Liver (tissue), 9 donors: ENCODE data around the gene CNPY4. TPM values are rescaled to one million over a fixed set of nuclear protein-coding genes. Genes with fewer than 3 reads are reported as not detected.

Experiments used
- DNase-seq: peaks from one replicate; pipeline ENCODE4 v3.0.0-alpha.2; 2017; ENCODE audit warnings: low spot score
- H3K27ac ChIP-seq, 2 donors: one replicate each; pipeline ENCODE4 v1.7.0; 2013; ENCODE audit warnings: inconsistent platforms in 2 of 2, low read length in 2 of 2, control low read depth in 1 of 2, low read depth in 1 of 2, mild to moderate bottlenecking in 1 of 2
- H3K27me3 ChIP-seq, 4 donors: one replicate each; pipeline versions ENCODE4 v1.6.1 to v1.7.0; 2013; ENCODE audit warnings: low read length in 3 of 4, inconsistent platforms in 1 of 4, mild to moderate bottlenecking in 1 of 4, moderate library complexity in 1 of 4; ENCODE audit not compliant: control insufficient read depth in 4 of 4, insufficient read depth in 4 of 4
- H3K36me3 ChIP-seq, 4 donors: one replicate each; pipeline versions ENCODE4 v1.6.1 to v1.7.0; 2013; ENCODE audit warnings: low read length in 3 of 4, mild to moderate bottlenecking in 3 of 4, low read depth in 1 of 4, moderate library complexity in 1 of 4; ENCODE audit not compliant: control insufficient read depth in 4 of 4, insufficient read depth in 3 of 4
- H3K4me1 ChIP-seq, 4 donors: one replicate each; pipeline versions ENCODE4 v1.6.1 to v1.7.0; 2013; ENCODE audit warnings: low read length in 3 of 4, mild to moderate bottlenecking in 3 of 4, moderate library complexity in 1 of 4; ENCODE audit not compliant: control insufficient read depth in 4 of 4, insufficient read depth in 4 of 4
- H3K4me3 ChIP-seq, 3 donors: one replicate each; pipeline versions ENCODE4 v1.6.1 to v1.7.0; 2013; ENCODE audit warnings: low read length in 3 of 3, control low read depth in 1 of 3, low read depth in 1 of 3, mild to moderate bottlenecking in 1 of 3
- H3K9ac ChIP-seq, 2 donors: one replicate each; pipeline ENCODE4 v1.7.0; 2013; ENCODE audit warnings: low read length in 2 of 2, mild to moderate bottlenecking in 2 of 2, moderate library complexity in 2 of 2, control low read depth in 1 of 2, low read depth in 1 of 2
- H3K9me3 ChIP-seq, 4 donors: one replicate each; pipeline versions ENCODE4 v1.6.1 to v1.7.0; 2013; ENCODE audit warnings: low read length in 3 of 4; ENCODE audit not compliant: control insufficient read depth in 4 of 4
- CTCF ChIP-seq: fragments of 150-350 bp; IDR thresholded peaks from 2 replicates; pipeline ENCODE4 v1.5.1; 2017; ENCODE audit warnings: improper control_type of control experiment, low read depth, low read length; ENCODE audit not compliant: missing input control
- EGR1 ChIP-seq, 2 donors: IDR thresholded peaks; 2 replicates each; pipeline ENCODE4 v1.6.1; 2016 to 2018; ENCODE audit warnings: antibody characterized with exemption in 2 of 2, low read depth in 2 of 2
- FOXA1 ChIP-seq: IDR thresholded peaks from 2 replicates; pipeline ENCODE4 v1.6.1; 2016; ENCODE audit warnings: antibody characterized with exemption
- FOXA2 ChIP-seq: IDR thresholded peaks from 2 replicates; pipeline ENCODE4 v1.6.1; 2016; ENCODE audit warnings: antibody characterized with exemption
- GABPA ChIP-seq, 2 donors: IDR thresholded peaks in 1 of 2; conservative IDR thresholded peaks in 1 of 2; 2 replicates each; pipeline ENCODE4 v1.6.1; 2016; ENCODE audit warnings: antibody characterized with exemption in 2 of 2, mild to moderate bottlenecking in 1 of 2, moderate library complexity in 1 of 2
- HNF4A ChIP-seq, 2 donors: conservative IDR thresholded peaks; 2 replicates each; pipeline ENCODE4 v1.6.1; 2016; ENCODE audit warnings: antibody characterized with exemption in 2 of 2, mild to moderate bottlenecking in 2 of 2
- HNF4G ChIP-seq: IDR thresholded peaks from 2 replicates; pipeline ENCODE4 v1.6.1; 2016; ENCODE audit warnings: antibody characterized with exemption
- JUND ChIP-seq, 2 donors: IDR thresholded peaks; 2 replicates each; pipeline ENCODE4 v1.6.1; 2016; ENCODE audit warnings: antibody characterized with exemption in 2 of 2
- NR2F2 ChIP-seq: IDR thresholded peaks from 2 replicates; pipeline ENCODE4 v1.6.1; 2016; ENCODE audit warnings: antibody characterized with exemption
- RAD21 ChIP-seq, 2 donors: IDR thresholded peaks; 2 replicates each; pipeline ENCODE4 v1.6.1; 2016; ENCODE audit warnings: antibody characterized with exemption in 2 of 2, mild to moderate bottlenecking in 2 of 2
- RXRA ChIP-seq, 2 donors: IDR thresholded peaks; 2 replicates each; pipeline ENCODE4 v1.6.1; 2017 to 2018; ENCODE audit warnings: antibody characterized with exemption in 2 of 2, mild to moderate bottlenecking in 1 of 2
- SP1 ChIP-seq: IDR thresholded peaks from 2 replicates; pipeline ENCODE4 v1.6.1; 2018; ENCODE audit warnings: antibody characterized with exemption, mild to moderate bottlenecking
- YY1 ChIP-seq: IDR thresholded peaks from 2 replicates; pipeline ENCODE4 v1.6.1; 2016; ENCODE audit warnings: antibody characterized with exemption, mild to moderate bottlenecking
- ZBTB33 ChIP-seq: IDR thresholded peaks from 2 replicates; pipeline ENCODE4 v1.6.1; 2016; ENCODE audit warnings: antibody characterized with exemption
- WGBS: extraction: QIAGEN DNeasy Blood & Tissue Kit; methylation state at CpG from one replicate; pipeline ENCODE4 v1.1.7; 2013; 5-methylcytosine and 5-hydroxymethylcytosine counted together
- polyA plus RNA-seq, 2 donors: library from polyadenylated mRNA; stranded (reverse) in 1 of 2; unstranded in 1 of 2; fragments of 200-250 nt in 1 of 2; fragments of >200 nt in 1 of 2; fragmentation: Nextera tagmentation in 1 of 2; extraction: Ambion mirVana in 1 of 2; gene quantifications; one replicate each; pipeline versions ENCODE4 v1.2.1 to v1.2.3, GENCODE V29; 2013 to 2015
- total RNA-seq, 2 donors: library from RNA; depleted of rRNA; stranded (reverse); fragments of >200 nt; gene quantifications; one replicate each; pipeline ENCODE4 v1.2.3, GENCODE V29; 2014
- TF ChIP-seq, protein P1 (sequence below): IDR thresholded peaks from 2 replicates; pipeline ENCODE4 v1.6.1; 2016; ENCODE audit warnings: antibody characterized with exemption, mild to moderate bottlenecking
- TF ChIP-seq, protein P2 (sequence below): IDR thresholded peaks from 2 replicates; pipeline ENCODE4 v1.6.1; 2016; ENCODE audit warnings: antibody characterized with exemption
- TF ChIP-seq, protein P3 (sequence below): IDR thresholded peaks from 2 replicates; pipeline ENCODE4 v1.6.1; 2016; ENCODE audit warnings: antibody characterized with exemption
- donor health status: healthy.
- donor health status: healthy.
- donor health status: healthy.
- donor health status: healthy.
- donor health status: healthy.

CNPY4 gene
- total and polyA plus RNA-seq, 4 donors, result 1.9 to 11.9 (median 3.8) TPM

- no peak for DNase-seq
- no peak overlapping the region for H3K9ac ChIP-seq
- no peaks in the 10 kb centered on the region for H3K9me3 ChIP-seq
- H3K36me3 ChIP-seq, result no peaks in the 10 kb centered on the region
- no peak overlapping the region for H3K27ac ChIP-seq
- H3K4me1 ChIP-seq, result peaks cover 6 to 28% (median 14%) of the 10 kb centered on the region in 4 donors
- TF ChIP-seq HNF4G (no peak), GABPA (IDR thresholded peaks at IDR 0.05 in 1 of 2, conservative IDR thresholded peaks at IDR 0.05 in 1 of 2) (no peak), FOXA2 (no peak), FOXA1 (no peak), CTCF (no peak), JUND (IDR thresholded peaks at IDR 0.05) (no peak), NR2F2 (no peak), HNF4A (conservative IDR thresholded peaks at IDR 0.05) (no peak), SP1 (no peak), YY1 (no peak), RAD21 (IDR thresholded peaks at IDR 0.05) (no peak), ZBTB33 (no peak)
- TF ChIP-seq, protein P1, sequence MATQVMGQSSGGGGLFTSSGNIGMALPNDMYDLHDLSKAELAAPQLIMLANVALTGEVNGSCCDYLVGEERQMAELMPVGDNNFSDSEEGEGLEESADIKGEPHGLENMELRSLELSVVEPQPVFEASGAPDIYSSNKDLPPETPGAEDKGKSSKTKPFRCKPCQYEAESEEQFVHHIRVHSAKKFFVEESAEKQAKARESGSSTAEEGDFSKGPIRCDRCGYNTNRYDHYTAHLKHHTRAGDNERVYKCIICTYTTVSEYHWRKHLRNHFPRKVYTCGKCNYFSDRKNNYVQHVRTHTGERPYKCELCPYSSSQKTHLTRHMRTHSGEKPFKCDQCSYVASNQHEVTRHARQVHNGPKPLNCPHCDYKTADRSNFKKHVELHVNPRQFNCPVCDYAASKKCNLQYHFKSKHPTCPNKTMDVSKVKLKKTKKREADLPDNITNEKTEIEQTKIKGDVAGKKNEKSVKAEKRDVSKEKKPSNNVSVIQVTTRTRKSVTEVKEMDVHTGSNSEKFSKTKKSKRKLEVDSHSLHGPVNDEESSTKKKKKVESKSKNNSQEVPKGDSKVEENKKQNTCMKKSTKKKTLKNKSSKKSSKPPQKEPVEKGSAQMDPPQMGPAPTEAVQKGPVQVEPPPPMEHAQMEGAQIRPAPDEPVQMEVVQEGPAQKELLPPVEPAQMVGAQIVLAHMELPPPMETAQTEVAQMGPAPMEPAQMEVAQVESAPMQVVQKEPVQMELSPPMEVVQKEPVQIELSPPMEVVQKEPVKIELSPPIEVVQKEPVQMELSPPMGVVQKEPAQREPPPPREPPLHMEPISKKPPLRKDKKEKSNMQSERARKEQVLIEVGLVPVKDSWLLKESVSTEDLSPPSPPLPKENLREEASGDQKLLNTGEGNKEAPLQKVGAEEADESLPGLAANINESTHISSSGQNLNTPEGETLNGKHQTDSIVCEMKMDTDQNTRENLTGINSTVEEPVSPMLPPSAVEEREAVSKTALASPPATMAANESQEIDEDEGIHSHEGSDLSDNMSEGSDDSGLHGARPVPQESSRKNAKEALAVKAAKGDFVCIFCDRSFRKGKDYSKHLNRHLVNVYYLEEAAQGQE, result no peak
- TF ChIP-seq, protein P2, sequence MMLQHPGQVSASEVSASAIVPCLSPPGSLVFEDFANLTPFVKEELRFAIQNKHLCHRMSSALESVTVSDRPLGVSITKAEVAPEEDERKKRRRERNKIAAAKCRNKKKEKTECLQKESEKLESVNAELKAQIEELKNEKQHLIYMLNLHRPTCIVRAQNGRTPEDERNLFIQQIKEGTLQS, result no peak
- H3K4me3 ChIP-seq, result no peak overlapping the region
- no peaks in the 10 kb centered on the region for H3K27me3 ChIP-seq
- WGBS, result 61% methylated on average over 7 of the region's 7 CpGs
These were observed 12.7 kb downstream of the CNPY4 start for GRCh38 chr7:100132126-100132525.

GRCh38 chr7:100132697-100133151 lies 13.3 kb downstream of the CNPY4 start:
- TF ChIP-seq FOXA1 (no peak), RXRA (IDR thresholded peaks at IDR 0.05) (no peak), CTCF (peak; percentile 90), NR2F2 (no peak), SP1 (no peak), HNF4A (conservative IDR thresholded peaks at IDR 0.05) (no peak), JUND (IDR thresholded peaks at IDR 0.05) (no peak), RAD21 (IDR thresholded peaks at IDR 0.05) (peak; percentile 93 to 98), EGR1 (IDR thresholded peaks at IDR 0.05; ENCODE audit: low read depth in 2 of 2) (no peak)
- TF ChIP-seq, protein P2, result no peak
- TF ChIP-seq, protein P3, sequence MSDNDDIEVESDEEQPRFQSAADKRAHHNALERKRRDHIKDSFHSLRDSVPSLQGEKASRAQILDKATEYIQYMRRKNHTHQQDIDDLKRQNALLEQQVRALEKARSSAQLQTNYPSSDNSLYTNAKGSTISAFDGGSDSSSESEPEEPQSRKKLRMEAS, result no peak
- Histone ChIP-seq H3K9me3 (no peaks in the 10 kb centered on the region), H3K9ac (no peak overlapping the region), H3K27me3 (no peaks in the 10 kb centered on the region), H3K4me1 (peaks cover 5 to 22% (median 12%) of the 10 kb centered on the region in 4 donors), H3K27ac (no peak overlapping the region), H3K4me3 (no peak overlapping the region), H3K36me3 (no peaks in the 10 kb centered on the region)
- WGBS, result 27% methylated on average over 3 of the region's 3 CpGs
- DNase-seq, result peak; percentile 69
